Activated CD8-positive, alpha-beta T cell treated with anti-CD3 and anti-CD28 coated beads for 36 hours (primary cell): ENCODE results near the gene DDX54. TPM values are rescaled to one million over a fixed set of nuclear protein-coding genes. Genes with fewer than 3 reads are reported as not detected.
A peak's percentile ranks its signal among the peaks of the same experiment; 100 is the strongest.

ENCODE experiments used
- ATAC-seq: fragments of 200-7000 bp; cut with Tn5 transposase; one replicate; pipeline ENCODE4 v1.10.0; 2021; ENCODE audit warnings: mild to moderate bottlenecking, moderate library complexity
- CTCF ChIA-PET: fragments of 350-600 bp; sonication (Branson Sonifier 250); formaldehyde crosslinking; loops from one replicate; lab custom pipeline; 2021; ENCODE audit warnings: antibody characterized with exemption; lab: Charles Lee
- POLR2A ChIA-PET: fragments of 350-600 bp; sonication (Branson Sonifier 250); formaldehyde crosslinking; loops from one replicate; lab custom pipeline; 2021; ENCODE audit warnings: antibody characterized with exemption; lab: Charles Lee
- DNase-seq: peaks from one replicate; pipeline ENCODE4 v3.0.0-alpha.2; 2020
- H3K27ac Mint-ChIP-seq: one replicate; pipeline ENCODE4 v1.8.0; 2021; ENCODE audit warnings: mild to moderate bottlenecking, mixed read lengths
- H3K27me3 Mint-ChIP-seq: one replicate; pipeline ENCODE4 v1.8.0; 2021; ENCODE audit warnings: mixed read lengths
- H3K36me3 Mint-ChIP-seq: one replicate; pipeline ENCODE4 v1.8.0; 2021; ENCODE audit warnings: low read depth, mixed read lengths
- H3K4me1 Mint-ChIP-seq: one replicate; pipeline ENCODE4 v1.8.0; 2021; ENCODE audit warnings: low read depth, mixed read lengths
- H3K4me3 Mint-ChIP-seq: one replicate; pipeline ENCODE4 v1.8.0; 2021; ENCODE audit warnings: mild to moderate bottlenecking, moderate library complexity, mixed read lengths
- H3K9me3 Mint-ChIP-seq: one replicate; pipeline ENCODE4 v1.8.0; 2021; ENCODE audit warnings: mixed read lengths
- intact Hi-C: fragments of 100-400 bp; cut with micrococcal nuclease; formaldehyde crosslinking; loops from one replicate; pipeline ENCODE4 v1.10.0; 2022
- total RNA-seq, 2 experiments: library from RNA; stranded (reverse); gene quantifications; one replicate each; pipeline ENCODE4 v1.2.3, GENCODE V29; 2021
- TF ChIP-seq, protein P1 (sequence below): fragments of 200-600 bp; IDR thresholded peaks from one replicate; pipeline ENCODE4 v1.8.0; 2022; ENCODE audit warnings: antibody characterized with exemption, mild to moderate bottlenecking

DDX54 gene
- total RNA-seq, 2 experiments from 2014 or later = 112 to 133 TPM

DNA sequence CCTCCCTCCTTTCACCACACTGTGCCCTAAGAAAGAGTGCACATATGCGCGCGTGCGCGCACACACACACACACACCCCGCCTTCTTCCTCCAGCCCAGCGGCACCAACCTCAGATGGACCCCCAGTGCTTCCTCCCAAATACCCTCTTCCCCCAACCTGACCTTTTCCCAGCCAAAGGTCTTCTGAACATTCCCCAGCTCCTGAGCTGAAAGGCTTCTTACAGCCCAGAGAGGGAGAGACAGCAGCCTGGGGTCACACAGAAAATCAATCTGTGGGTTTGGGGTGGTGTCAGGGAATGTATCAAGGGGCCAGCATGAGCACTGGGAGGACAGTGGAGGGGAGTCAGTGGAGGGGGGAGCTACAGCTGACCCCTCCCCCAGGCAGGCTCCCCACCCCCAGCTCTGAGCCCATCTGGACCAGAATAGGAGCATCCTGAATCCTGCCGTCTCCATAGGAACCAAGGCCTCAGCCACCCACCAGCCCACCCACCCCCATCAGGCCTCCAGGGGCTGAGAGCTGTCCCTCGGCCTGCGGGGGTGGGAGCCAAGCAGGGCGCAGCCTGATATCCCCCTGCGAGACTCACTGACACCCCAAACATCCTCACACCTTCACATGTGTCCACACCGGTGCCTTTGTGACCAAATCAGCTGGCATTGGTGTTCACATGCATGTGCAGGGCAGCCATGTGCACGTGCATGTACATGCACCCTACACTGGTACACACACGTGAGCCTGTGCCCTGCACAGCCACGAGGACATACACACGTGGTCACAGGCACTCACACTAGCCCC, 55.4 kb downstream of the DDX54 start:
- H3K9me3 Mint-ChIP-seq = no peaks in the 10 kb centered on the region
- no peaks in the 10 kb centered on the region for H3K36me3 Mint-ChIP-seq
- intact Hi-C loops = no loop called here
- TF ChIP-seq, protein P1, sequence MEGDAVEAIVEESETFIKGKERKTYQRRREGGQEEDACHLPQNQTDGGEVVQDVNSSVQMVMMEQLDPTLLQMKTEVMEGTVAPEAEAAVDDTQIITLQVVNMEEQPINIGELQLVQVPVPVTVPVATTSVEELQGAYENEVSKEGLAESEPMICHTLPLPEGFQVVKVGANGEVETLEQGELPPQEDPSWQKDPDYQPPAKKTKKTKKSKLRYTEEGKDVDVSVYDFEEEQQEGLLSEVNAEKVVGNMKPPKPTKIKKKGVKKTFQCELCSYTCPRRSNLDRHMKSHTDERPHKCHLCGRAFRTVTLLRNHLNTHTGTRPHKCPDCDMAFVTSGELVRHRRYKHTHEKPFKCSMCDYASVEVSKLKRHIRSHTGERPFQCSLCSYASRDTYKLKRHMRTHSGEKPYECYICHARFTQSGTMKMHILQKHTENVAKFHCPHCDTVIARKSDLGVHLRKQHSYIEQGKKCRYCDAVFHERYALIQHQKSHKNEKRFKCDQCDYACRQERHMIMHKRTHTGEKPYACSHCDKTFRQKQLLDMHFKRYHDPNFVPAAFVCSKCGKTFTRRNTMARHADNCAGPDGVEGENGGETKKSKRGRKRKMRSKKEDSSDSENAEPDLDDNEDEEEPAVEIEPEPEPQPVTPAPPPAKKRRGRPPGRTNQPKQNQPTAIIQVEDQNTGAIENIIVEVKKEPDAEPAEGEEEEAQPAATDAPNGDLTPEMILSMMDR = no peak
- no peak overlapping the region for H3K4me3 Mint-ChIP-seq
- ATAC-seq = peak; percentile 13
- H3K4me1 Mint-ChIP-seq = peaks cover 5% of the 10 kb centered on the region
- no peaks in the 10 kb centered on the region for H3K27me3 Mint-ChIP-seq
- no peak overlapping the region for H3K27ac Mint-ChIP-seq
- ChIA-PET POLR2A (no interaction called here), CTCF (interaction anchor here (2.5 kb wide), 1 partner anchor 44 kb away, joined by 8 read pairs; no protein-coding TSS in a partner anchor)
- no peak for DNase-seq

DNA sequence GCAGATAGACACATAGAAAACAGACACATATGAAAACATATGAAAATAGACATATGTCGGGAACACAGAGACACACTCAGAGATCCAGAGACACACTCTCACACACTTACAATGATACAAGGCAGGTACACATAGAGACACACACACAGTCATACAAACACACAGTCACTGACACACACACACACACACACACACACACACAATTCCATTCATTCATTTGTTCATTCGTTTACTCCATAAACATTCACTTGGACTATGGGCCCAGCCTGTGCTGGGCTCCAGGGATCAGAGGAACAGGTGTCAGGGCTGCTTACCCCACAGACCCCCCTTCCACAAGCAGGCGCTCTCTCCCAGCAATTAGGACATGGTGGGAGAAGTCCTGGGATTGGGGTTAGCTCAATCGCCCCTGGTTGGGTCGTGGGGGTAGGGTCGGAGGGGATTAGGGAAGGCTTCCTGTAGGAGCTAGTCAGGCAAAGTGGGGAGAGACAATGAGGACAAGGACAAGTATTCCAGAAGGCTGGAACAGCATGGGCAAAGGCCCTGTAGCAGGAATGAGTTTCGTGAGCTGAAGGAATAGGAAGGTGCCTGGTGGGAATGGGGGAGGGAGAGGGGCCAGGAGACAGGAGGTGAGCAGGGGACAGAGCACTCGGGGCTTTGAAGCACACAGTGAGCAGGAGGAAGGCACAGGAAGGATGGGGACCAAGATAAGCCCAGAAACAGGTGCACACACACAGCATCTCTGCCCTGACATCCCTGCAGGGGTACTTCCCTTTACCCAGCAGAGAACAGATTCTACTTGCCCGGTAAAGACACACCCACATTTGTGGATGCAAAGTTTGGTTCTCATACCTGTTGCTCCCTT, 56.2 kb downstream of the DDX54 start:
- TF ChIP-seq, protein P1 = no peak
- DNase-seq (no peak), ATAC-seq (peak; percentile 32)
- Mint-ChIP-seq H3K27ac (no peak overlapping the region), H3K4me3 (no peak overlapping the region), H3K27me3 (no peaks in the 10 kb centered on the region), H3K9me3 (no peaks in the 10 kb centered on the region), H3K36me3 (no peaks in the 10 kb centered on the region), H3K4me1 (peaks cover 2% of the 10 kb centered on the region)
- intact Hi-C loops = no loop called here
- CTCF ChIA-PET = no interaction called here
- POLR2A ChIA-PET = no interaction called here

DNA sequence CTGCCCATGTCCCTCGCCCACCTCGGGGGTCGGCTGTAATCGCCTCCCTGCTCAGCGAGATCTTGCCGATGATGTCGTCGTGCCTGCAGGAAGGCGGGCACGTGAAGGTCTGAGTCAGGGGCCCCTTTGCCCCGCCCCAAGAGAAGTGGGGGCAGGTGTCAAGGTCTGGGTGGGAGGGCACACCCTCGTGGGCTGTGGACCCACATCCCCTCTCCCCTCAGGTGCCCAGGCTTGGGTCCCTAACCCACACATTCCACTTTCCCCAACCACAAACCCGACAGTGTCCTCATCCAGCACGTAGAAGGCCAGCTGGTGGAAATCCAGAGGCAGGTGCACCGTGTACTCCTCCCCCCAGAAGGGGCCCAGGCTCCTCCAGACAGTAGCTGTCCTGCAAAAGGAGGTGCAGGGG, 57.5 kb downstream of the DDX54 start:
- intact Hi-C loops = no loop called here
- TF ChIP-seq, protein P1 = no peak
- Mint-ChIP-seq H3K4me3 (no peak overlapping the region), H3K4me1 (peaks cover 2% of the 10 kb centered on the region), H3K27me3 (no peaks in the 10 kb centered on the region), H3K9me3 (peaks cover 1% of the 10 kb centered on the region), H3K36me3 (no peaks in the 10 kb centered on the region), H3K27ac (no peak overlapping the region)
- ATAC-seq (no peak), DNase-seq (no peak)
- ChIA-PET CTCF (no interaction called here), POLR2A (no interaction called here)

GRCh38 chr12:113120670-113121370, 64.5 kb downstream of the DDX54 start:
- Mint-ChIP-seq H3K9me3 (peaks cover 3% of the 10 kb centered on the region), H3K27me3 (peaks cover 2% of the 10 kb centered on the region), H3K4me3 (no peak overlapping the region), H3K36me3 (no peaks in the 10 kb centered on the region), H3K27ac (no peak overlapping the region), H3K4me1 (no peaks in the 10 kb centered on the region)
- POLR2A ChIA-PET = interaction anchor here (0.8 to 1.1 kb wide), 3 partner anchors 10 to 336 kb away, joined by 3 read pairs; no protein-coding TSS in a partner anchor
- DNase-seq (no peak), ATAC-seq (no peak)
- intact Hi-C loops = no loop called here
- TF ChIP-seq, protein P1 = no peak
- CTCF ChIA-PET = interaction anchor here (0.7 to 1.3 kb wide), 3 partner anchors 16 to 22 kb away, joined by 3 to 4 read pairs (median 3); no protein-coding TSS in a partner anchor
